RWPE2 (cell line): ENCODE data around the gene STX5.
A peak's percentile ranks its signal among the peaks of the same experiment; 100 is the strongest.

Source experiments
- ATAC-seq: fragments of 200-7000 bp; cut with Tn5 transposase; 3 replicates; pipeline ENCODE4 v1.9.1; 2021; ENCODE audit warnings: low read depth
- DNase-seq: peaks from one replicate; pipeline ENCODE4 v3.0.0-alpha.2; 2020; ENCODE audit warnings: low spot score
- H3K27ac ChIP-seq: fragments of 450-650 bp; 2 replicates; pipeline ENCODE4 v1.5.1; 2017; ENCODE audit warnings: mild to moderate bottlenecking; ENCODE audit not compliant: poor library complexity, severe bottlenecking
- H3K27me3 ChIP-seq: fragments of 250-450 bp; sonication (Bioruptor Pico); 2 replicates; pipeline ENCODE4 v1.5.1; 2021; ENCODE audit warnings: mild to moderate bottlenecking, moderate library complexity; ENCODE audit not compliant: insufficient read depth, poor library complexity, severe bottlenecking
- H3K36me3 ChIP-seq: fragments of 250-450 bp; sonication (Bioruptor Pico); 2 replicates; pipeline ENCODE4 v1.5.1; 2020; ENCODE audit warnings: low read depth, mild to moderate bottlenecking, moderate library complexity
- H3K4me1 ChIP-seq: fragments of 250-450 bp; sonication (Bioruptor Pico); 2 replicates; pipeline ENCODE4 v1.5.1; 2021; ENCODE audit warnings: mild to moderate bottlenecking, moderate library complexity; ENCODE audit not compliant: insufficient read depth, poor library complexity, severe bottlenecking
- H3K4me3 ChIP-seq: fragments of 250-450 bp; sonication (Bioruptor Pico); 2 replicates; pipeline ENCODE4 v1.5.1; 2021; ENCODE audit warnings: mild to moderate bottlenecking, moderate library complexity; ENCODE audit not compliant: severe bottlenecking
- H3K9me3 ChIP-seq: fragments of 250-450 bp; sonication (Bioruptor Pico); 2 replicates; pipeline ENCODE4 v1.5.1; 2021; ENCODE audit warnings: mild to moderate bottlenecking, moderate library complexity; ENCODE audit not compliant: severe bottlenecking
- TF ChIP-seq, protein P1 (sequence below): fragments of 450-650 bp; IDR thresholded peaks from one replicate; pipeline ENCODE4 v1.5.1; 2017; ENCODE audit warnings: mild to moderate bottlenecking, moderate library complexity; ENCODE audit not compliant: poor library complexity, severe bottlenecking

Gene STX5

DNA sequence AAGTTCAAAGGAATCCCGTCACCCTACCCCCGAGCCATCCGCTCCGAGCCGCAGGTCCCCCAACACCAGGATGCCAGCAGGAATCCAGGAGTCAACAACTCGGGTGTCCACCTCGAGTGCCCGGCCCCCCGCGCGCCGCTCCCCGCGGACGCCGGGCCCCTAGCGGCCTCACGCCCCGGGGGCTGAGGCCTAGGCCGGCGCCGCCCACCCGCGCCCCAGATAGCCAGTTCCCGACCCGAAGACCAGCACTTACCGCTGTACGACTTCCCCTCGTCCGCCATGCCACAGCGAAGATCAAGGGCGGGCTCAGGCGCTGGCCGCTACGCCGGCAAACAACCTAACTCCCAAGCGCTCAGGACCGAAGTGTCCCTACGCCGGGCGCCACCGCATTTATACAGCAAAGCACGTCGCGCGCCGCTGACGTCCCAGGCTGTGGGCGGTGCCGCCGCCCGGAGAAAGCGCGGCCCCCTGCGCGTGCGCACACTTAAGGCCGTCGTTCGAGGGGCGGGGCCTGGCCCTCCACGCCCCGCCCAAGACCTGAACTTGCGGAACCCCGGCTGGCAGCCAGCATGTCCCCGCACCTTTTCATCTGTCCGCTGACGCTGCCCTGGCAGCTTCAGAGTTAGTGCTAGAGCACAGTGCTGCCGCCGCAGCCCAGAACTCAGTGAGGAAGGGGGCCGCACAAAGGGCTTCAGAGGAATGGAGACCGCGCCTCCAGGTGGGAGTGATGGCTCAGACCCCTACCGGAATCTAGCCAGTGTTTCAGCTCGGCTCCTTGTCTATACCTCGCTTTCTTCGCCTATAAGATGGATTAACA lies 26.6 kb downstream of the STX5 start, which contains the start of gene NXF1:
Gene NXF1, minus strand, starts transcription at position 365 of the 817 bp plus-strand sequence. Its CDS starts 84 bp downstream, at position 281.
- Histone ChIP-seq H3K4me3 (peak within 1 kb of the TSS; percentile 79), H3K9me3 (no peaks in the 10 kb centered on the region), H3K27ac (peak within 1 kb of the TSS; percentile 46), H3K36me3 (peaks cover 36% of the 10 kb centered on the region), H3K4me1 (peaks cover 4% of the 10 kb centered on the region), H3K27me3 (no peaks in the 10 kb centered on the region)
- TF ChIP-seq, protein P1, sequence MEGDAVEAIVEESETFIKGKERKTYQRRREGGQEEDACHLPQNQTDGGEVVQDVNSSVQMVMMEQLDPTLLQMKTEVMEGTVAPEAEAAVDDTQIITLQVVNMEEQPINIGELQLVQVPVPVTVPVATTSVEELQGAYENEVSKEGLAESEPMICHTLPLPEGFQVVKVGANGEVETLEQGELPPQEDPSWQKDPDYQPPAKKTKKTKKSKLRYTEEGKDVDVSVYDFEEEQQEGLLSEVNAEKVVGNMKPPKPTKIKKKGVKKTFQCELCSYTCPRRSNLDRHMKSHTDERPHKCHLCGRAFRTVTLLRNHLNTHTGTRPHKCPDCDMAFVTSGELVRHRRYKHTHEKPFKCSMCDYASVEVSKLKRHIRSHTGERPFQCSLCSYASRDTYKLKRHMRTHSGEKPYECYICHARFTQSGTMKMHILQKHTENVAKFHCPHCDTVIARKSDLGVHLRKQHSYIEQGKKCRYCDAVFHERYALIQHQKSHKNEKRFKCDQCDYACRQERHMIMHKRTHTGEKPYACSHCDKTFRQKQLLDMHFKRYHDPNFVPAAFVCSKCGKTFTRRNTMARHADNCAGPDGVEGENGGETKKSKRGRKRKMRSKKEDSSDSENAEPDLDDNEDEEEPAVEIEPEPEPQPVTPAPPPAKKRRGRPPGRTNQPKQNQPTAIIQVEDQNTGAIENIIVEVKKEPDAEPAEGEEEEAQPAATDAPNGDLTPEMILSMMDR = no peak
- peak; percentile 78 for ATAC-seq
- DNase-seq = peak; percentile 89

GRCh38 chr11:62804310-62805075 lies 27.4 kb downstream of the STX5 start:
- Histone ChIP-seq H3K4me3 (peak overlapping the region; percentile 79), H3K27ac (peak overlapping the region; percentile 46), H3K4me1 (peaks cover 4% of the 10 kb centered on the region), H3K36me3 (peaks cover 44% of the 10 kb centered on the region), H3K9me3 (no peaks in the 10 kb centered on the region), H3K27me3 (no peaks in the 10 kb centered on the region)
- TF ChIP-seq, protein P1 = no peak
- peak; percentile 20 for ATAC-seq
- no peak for DNase-seq

GRCh38 chr11:62801071-62801470 lies 30.8 kb downstream of the STX5 start:
- no peak for ATAC-seq
- Histone ChIP-seq H3K4me1 (peaks cover 4% of the 10 kb centered on the region), H3K9me3 (no peaks in the 10 kb centered on the region), H3K27me3 (no peaks in the 10 kb centered on the region), H3K4me3 (no peak overlapping the region), H3K36me3 (peaks cover 69% of the 10 kb centered on the region), H3K27ac (no peak overlapping the region)
- TF ChIP-seq, protein P1 = no peak
- DNase-seq = no peak

GRCh38 chr11:62799486-62799885 lies 32.4 kb downstream of the STX5 start:
- H3K4me3 ChIP-seq = no peak overlapping the region
- H3K36me3 ChIP-seq = peaks cover 85% of the 10 kb centered on the region
- no peaks in the 10 kb centered on the region for H3K27me3 ChIP-seq
- H3K4me1 ChIP-seq = peaks cover 4% of the 10 kb centered on the region
- DNase-seq = no peak
- TF ChIP-seq, protein P1 = no peak
- no peaks in the 10 kb centered on the region for H3K9me3 ChIP-seq
- H3K27ac ChIP-seq = no peak overlapping the region
- ATAC-seq = no peak
